Measurements from ENCODE around the gene PAM.

DNA sequence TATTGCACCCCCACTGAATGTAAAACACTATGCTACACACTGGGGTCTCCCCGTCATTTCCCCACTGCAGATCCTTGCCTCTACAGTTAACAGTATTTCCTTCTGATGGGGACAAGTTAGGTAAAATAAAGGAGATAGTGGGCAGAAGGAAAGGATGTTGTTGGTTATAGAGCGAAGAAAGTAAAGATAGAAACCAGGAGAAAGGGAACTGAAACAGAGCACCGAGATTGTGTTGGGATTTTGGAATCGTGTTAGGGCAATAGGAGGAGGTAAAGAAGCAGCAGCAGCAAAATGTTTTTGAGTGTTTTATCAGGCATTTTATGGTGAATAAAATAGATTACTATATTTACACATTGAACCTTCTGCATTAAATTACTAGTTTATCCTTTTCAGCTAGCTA lies 60.0 kb downstream of the PAM start:
- no peak for TF ChIP-seq POLR2AphosphoS5 (IDR thresholded peaks at IDR 0.05; ENCODE audit: low read depth, low read length)
- no peak for TF ChIP-seq TAF1 (IDR thresholded peaks at IDR 0.05; ENCODE audit: borderline replicate concordance, insufficient read depth, low read length)

All from PFSK-1 (cell line).